HepG2 (cell line): ENCODE results near the gene PRR30. TPM values are rescaled to one million over a fixed set of nuclear protein-coding genes. Genes with fewer than 3 reads are reported as not detected.

ENCODE experiments used
- CEBPZ ChIP-seq: IDR thresholded peaks from 2 replicates; pipeline ENCODE4 v1.6.1; 2012; ENCODE audit warnings: low read length, improper control_type of control experiment
- CSRNP2 ChIP-seq: sonication (generic); formaldehyde crosslinking; conservative IDR thresholded peaks from 2 replicates; pipeline ENCODE4 v1.8.0; 2022; ENCODE audit warnings: low read depth, missing genetic modification reagents
- DNMT1 ChIP-seq: sonication (generic); formaldehyde crosslinking; IDR thresholded peaks from 2 replicates; pipeline ENCODE4 v1.5.1; 2020; ENCODE audit warnings: mild to moderate bottlenecking, missing genetic modification reagents
- FOXM1 ChIP-seq: sonication (generic); formaldehyde crosslinking; IDR thresholded peaks from 2 replicates; pipeline ENCODE4 v1.5.0; 2020; ENCODE audit warnings: missing genetic modification reagents
- FOXO4 ChIP-seq: sonication (generic); formaldehyde crosslinking; conservative IDR thresholded peaks from 2 replicates; pipeline ENCODE4 v1.8.1; 2023; ENCODE audit warnings: missing genetic modification reagents
- KAT7 ChIP-seq: IDR thresholded peaks from 2 replicates; pipeline ENCODE4 v1.6.1; 2018; ENCODE audit warnings: borderline replicate concordance, missing compliant biosample characterization
- NFKBIZ ChIP-seq: IDR thresholded peaks from 2 replicates; pipeline ENCODE4 v1.6.1; 2018; ENCODE audit warnings: missing genetic modification reagents, missing compliant biosample characterization
- PAX8 ChIP-seq: sonication (generic); formaldehyde crosslinking; IDR thresholded peaks from 2 replicates; pipeline ENCODE4 v1.8.0; 2022; ENCODE audit warnings: mild to moderate bottlenecking, missing genetic modification reagents, borderline replicate concordance
- PBX2 ChIP-seq: IDR thresholded peaks from 2 replicates; pipeline ENCODE4 v1.6.1; 2016; ENCODE audit warnings: control low read depth
- PRPF4 ChIP-seq: fragments of 200-400 bp; formaldehyde crosslinking; IDR thresholded peaks from 2 replicates; pipeline ENCODE4 v1.6.1; 2016; ENCODE audit warnings: low read length, low read depth; ENCODE audit not compliant: poor library complexity, severe bottlenecking
- RAD21 ChIP-seq: fragments of 450-650 bp; formaldehyde crosslinking; IDR thresholded peaks from 2 replicates; pipeline ENCODE4 v1.5.0; 2020; ENCODE audit warnings: mild to moderate bottlenecking
- RBAK ChIP-seq: sonication (generic); formaldehyde crosslinking; IDR thresholded peaks from 2 replicates; pipeline ENCODE4 v1.5.1; 2020; ENCODE audit warnings: mild to moderate bottlenecking, missing genetic modification reagents
- RBFOX2 ChIP-seq: fragments of 200-400 bp; formaldehyde crosslinking; IDR thresholded peaks from 2 replicates; pipeline ENCODE4 v1.6.1; 2017; ENCODE audit warnings: low read depth, mild to moderate bottlenecking, low read length
- SETDB1 ChIP-seq: sonication (generic); formaldehyde crosslinking; IDR thresholded peaks from 2 replicates; pipeline ENCODE4 v1.5.1; 2020; ENCODE audit warnings: missing genetic modification reagents, mild to moderate bottlenecking, borderline replicate concordance
- ZBTB21 ChIP-seq: sonication (generic); formaldehyde crosslinking; IDR thresholded peaks from 2 replicates; pipeline ENCODE4 v1.4.0; 2020; ENCODE audit warnings: missing genetic modification reagents
- ZKSCAN1 ChIP-seq: fragments of 150-350 bp; IDR thresholded peaks from 2 replicates; pipeline ENCODE4 v1.6.1; 2014; ENCODE audit warnings: low read length
- ZKSCAN5 ChIP-seq: sonication (generic); formaldehyde crosslinking; IDR thresholded peaks from 2 replicates; pipeline ENCODE4 v1.5.1; 2020; ENCODE audit warnings: mild to moderate bottlenecking, missing genetic modification reagents
- ZNF20 ChIP-seq: sonication (generic); formaldehyde crosslinking; IDR thresholded peaks from 2 replicates; pipeline ENCODE4 v1.4.0; 2020; ENCODE audit warnings: mild to moderate bottlenecking, moderate library complexity, missing genetic modification reagents
- ZNF274 ChIP-seq: sonication (generic); formaldehyde crosslinking; IDR thresholded peaks from 2 replicates; pipeline ENCODE4 v1.5.1; 2020; ENCODE audit warnings: mild to moderate bottlenecking, missing genetic modification reagents
- ZNF430 ChIP-seq: sonication (generic); formaldehyde crosslinking; IDR thresholded peaks from 2 replicates; pipeline ENCODE4 v1.9.0; 2021; ENCODE audit warnings: mild to moderate bottlenecking, missing genetic modification reagents
- ZNF570 ChIP-seq: sonication (generic); formaldehyde crosslinking; IDR thresholded peaks from 2 replicates; pipeline ENCODE4 v1.4.0; 2020; ENCODE audit warnings: mild to moderate bottlenecking, missing genetic modification reagents, borderline replicate concordance
- ZNF577 ChIP-seq: sonication (generic); formaldehyde crosslinking; IDR thresholded peaks from 2 replicates; pipeline ENCODE4 v1.4.0; 2020; ENCODE audit warnings: mild to moderate bottlenecking, low read depth, missing genetic modification reagents, borderline replicate concordance
- ZNF644 ChIP-seq: IDR thresholded peaks from 2 replicates; pipeline ENCODE4 v1.6.1; 2016; ENCODE audit warnings: low read depth
- ZNF83 ChIP-seq: sonication (generic); formaldehyde crosslinking; IDR thresholded peaks from 2 replicates; pipeline ENCODE4 v1.4.0; 2020; ENCODE audit warnings: missing genetic modification reagents, mild to moderate bottlenecking, borderline replicate concordance
- polyA plus RNA-seq, 8 experiments: library from polyadenylated mRNA; depleted of rRNA in 3 of 8; stranded (reverse) in 7 of 8; unstranded in 1 of 8; fragments of >200 nt; fragmentation: Illumina TruSeq in 4 of 8; extraction: Trizol in 4 of 8; gene quantifications; 2 replicates each; pipeline versions ENCODE4 v1.2.1 to v1.2.3, GENCODE V29; 2011 to 2016; ENCODE audit warnings: low read depth in 4 of 8, missing spikeins in 1 of 8, mixed read lengths in 1 of 8; ENCODE audit not compliant: insufficient read depth in 1 of 8
- total RNA-seq, 5 experiments: library from RNA; depleted of rRNA; stranded (reverse); fragments of >200 nt; fragmentation: Illumina TruSeq; extraction: Trizol; gene quantifications; 2 replicates each; pipeline ENCODE4 v1.2.3, GENCODE V29; 2016; ENCODE audit warnings: low read depth in 1 of 5

Gene PRR30
- total and polyA plus RNA-seq, 2 of the 13 experiments (the other 11 are each of a cell fraction or from before 2014, with no cell fraction given) = not detected

GRCh38 chr2:27092696-27093429 is 46.3 kb downstream of the PRR30 start (continued):
- TF ChIP-seq CEBPZ = no peak
- TF ChIP-seq ZNF20 (CRISPR knock-in tag) = no peak
- TF ChIP-seq RBAK (CRISPR knock-in tag) = peak; percentile 58; the same call in 1 of the 2 replicates
- TF ChIP-seq ZKSCAN5 (CRISPR knock-in tag) = peak; percentile 85; the same call in 1 of the 2 replicates
- TF ChIP-seq PAX8 = no peak
- peak; percentile 99 for TF ChIP-seq ZNF430 (CRISPR knock-in tag)
- TF ChIP-seq ZKSCAN1 = no peak
- TF ChIP-seq ZNF644 (CRISPR knock-in tag) = peak; percentile 89; the same call in 1 of the 2 replicates
- TF ChIP-seq KAT7 = 0 out of 2 replicates have a peak, but pooled peaks have one; percentile 22
- no peak for TF ChIP-seq ZNF577 (CRISPR knock-in tag)
- TF ChIP-seq PBX2 (CRISPR knock-in tag) = no peak
- 0 out of 2 replicates have a peak, but pooled peaks have one; percentile 5 for TF ChIP-seq SETDB1 (CRISPR knock-in tag)
- no peak for TF ChIP-seq NFKBIZ (CRISPR knock-in tag)
- no peak for TF ChIP-seq ZNF83 (CRISPR knock-in tag)
- TF ChIP-seq ZBTB21 (CRISPR knock-in tag) = no peak
- no peak for TF ChIP-seq FOXO4 (CRISPR knock-in tag)
- TF ChIP-seq DNMT1 (CRISPR knock-in tag) = no peak; the same call in 1 of the 2 replicates
- no peak for TF ChIP-seq FOXM1 (CRISPR knock-in tag)
- TF ChIP-seq PRPF4 = no peak
- TF ChIP-seq ZNF570 = no peak
- peak; percentile 78 for TF ChIP-seq ZNF274 (CRISPR knock-in tag)
- no peak for TF ChIP-seq CSRNP2
- peak; percentile 50; the same call in 1 of the 2 replicates for TF ChIP-seq RBFOX2
- TF ChIP-seq RAD21 = peak; percentile 53; the same call in 1 of the 2 replicates
